Astrocyte (in vitro differentiated cells and primary cell): ENCODE measurements around the gene LRCH1. TPM values are rescaled to one million over a fixed set of nuclear protein-coding genes. Genes with fewer than 3 reads are reported as not detected.

ENCODE experiments used
- DNase-seq: peaks from one replicate; pipeline ENCODE4 v3.0.0-alpha.2; 2010; ENCODE audit warnings: low read depth
- FAIRE-seq: peaks from 2 replicates; lab custom pipeline; 2011; peaks lifted over from hg19 to GRCh38; lab: Jason Lieb, UNC
- H2AFZ ChIP-seq: 2 replicates; pipeline ENCODE4 v1.6.0; 2012; ENCODE audit warnings: low read depth, low read length, inconsistent platforms
- H3K27ac ChIP-seq: 2 replicates; pipeline ENCODE4 v1.5.1; 2011; ENCODE audit warnings: low read depth, low read length, inconsistent platforms
- H3K27me3 ChIP-seq: 2 replicates; pipeline ENCODE4 v1.6.0; 2011; ENCODE audit warnings: low read length, inconsistent platforms; ENCODE audit not compliant: insufficient read depth
- H3K36me3 ChIP-seq: 2 replicates; pipeline ENCODE4 v1.5.1; 2011; ENCODE audit warnings: low read length, inconsistent platforms; ENCODE audit not compliant: insufficient read depth
- H3K4me1 ChIP-seq: 2 replicates; pipeline ENCODE4 v1.5.1; 2011; ENCODE audit warnings: low read length, inconsistent platforms; ENCODE audit not compliant: insufficient read depth
- H3K4me2 ChIP-seq: 2 replicates; pipeline ENCODE4 v1.6.0; 2012; ENCODE audit warnings: low read length, inconsistent platforms
- H3K4me3 ChIP-seq: 2 replicates; pipeline ENCODE4 v1.5.1; 2011; ENCODE audit warnings: low read depth, mild to moderate bottlenecking, low read length, inconsistent platforms; ENCODE audit not compliant: insufficient read depth
- H3K79me2 ChIP-seq: 2 replicates; pipeline ENCODE4 v1.6.0; 2012; ENCODE audit warnings: mild to moderate bottlenecking, low read length, inconsistent platforms; ENCODE audit not compliant: insufficient read depth
- H3K9ac ChIP-seq: 2 replicates; pipeline ENCODE4 v1.6.0; 2012; ENCODE audit warnings: mild to moderate bottlenecking, low read length, inconsistent platforms
- H3K9me3 ChIP-seq: 2 replicates; pipeline ENCODE4 v1.5.1; 2012; ENCODE audit warnings: low read depth, mild to moderate bottlenecking, low read length, inconsistent platforms; ENCODE audit not compliant: insufficient read depth
- H4K20me1 ChIP-seq: 2 replicates; pipeline ENCODE4 v1.6.0; 2012; ENCODE audit warnings: low read length, inconsistent platforms; ENCODE audit not compliant: insufficient read depth
- H3K27ac Mint-ChIP-seq: one replicate; pipeline ENCODE4 v1.8.0; 2021; ENCODE audit warnings: mild to moderate bottlenecking, mixed read lengths; ENCODE audit not compliant: unreplicated experiment
- H3K27me3 Mint-ChIP-seq: one replicate; pipeline ENCODE4 v1.8.0; 2021; ENCODE audit warnings: low read depth, mixed read lengths; ENCODE audit not compliant: unreplicated experiment
- H3K36me3 Mint-ChIP-seq: one replicate; pipeline ENCODE4 v1.8.0; 2021; ENCODE audit warnings: low read depth, mixed read lengths; ENCODE audit not compliant: unreplicated experiment
- H3K4me1 Mint-ChIP-seq: one replicate; pipeline ENCODE4 v1.8.0; 2021; ENCODE audit warnings: low read depth, mixed read lengths; ENCODE audit not compliant: unreplicated experiment
- H3K4me3 Mint-ChIP-seq: one replicate; pipeline ENCODE4 v1.8.0; 2021; ENCODE audit warnings: mild to moderate bottlenecking, moderate library complexity, mixed read lengths; ENCODE audit not compliant: unreplicated experiment
- H3K9me3 Mint-ChIP-seq: one replicate; pipeline ENCODE4 v1.8.0; 2021; ENCODE audit warnings: mild to moderate bottlenecking, mixed read lengths; ENCODE audit not compliant: unreplicated experiment
- CTCF ChIP-seq: IDR thresholded peaks from 2 replicates; pipeline ENCODE4 v1.5.1; 2011; ENCODE audit warnings: low read depth, mild to moderate bottlenecking, inconsistent platforms, low read length, moderate library complexity; ENCODE audit not compliant: insufficient read depth
- EZH2 ChIP-seq: IDR thresholded peaks from 2 replicates; pipeline ENCODE4 v1.6.1; 2012; ENCODE audit warnings: mild to moderate bottlenecking, low read length, inconsistent platforms; ENCODE audit not compliant: insufficient read depth
- total RNA-seq: library from RNA; stranded (reverse); gene quantifications from 2 replicates; pipeline ENCODE4 v1.2.1, GENCODE V29; 2021

The LRCH1 gene
- total RNA-seq, 1 donor from 2014 or later: 17.7 TPM

DNA sequence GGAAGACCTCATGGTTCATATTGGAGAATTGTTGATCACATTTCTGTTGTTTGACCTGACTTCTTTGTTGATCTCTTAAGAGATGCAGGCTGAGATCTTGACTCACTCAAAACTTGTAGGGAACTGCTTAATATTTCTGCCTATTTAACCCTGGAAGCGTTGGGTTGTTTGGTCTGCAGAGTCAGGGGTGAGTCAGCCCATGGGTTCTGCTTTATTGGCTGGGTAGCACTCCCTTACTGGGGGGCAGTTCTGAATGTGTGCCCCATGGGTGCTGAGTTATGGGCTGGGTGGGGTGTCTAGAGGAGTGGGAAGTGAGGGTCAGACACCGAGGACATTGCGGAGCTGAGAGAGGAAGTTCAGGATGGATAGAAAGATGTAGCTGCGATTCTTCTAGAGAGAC is 87.9 kb downstream of the LRCH1 start:
- H3K79me2 ChIP-seq: peaks cover 62% of the 10 kb centered on the region
- TF ChIP-seq CTCF (no peak), EZH2 (no peak)
- H3K36me3 ChIP-seq: no peaks in the 10 kb centered on the region
- peaks cover 21% of the 10 kb centered on the region for H3K4me1 ChIP-seq
- FAIRE-seq: peak; percentile 37
- H4K20me1 ChIP-seq: peaks cover 49% of the 10 kb centered on the region
- H2AFZ ChIP-seq: no peak overlapping the region
- H3K27me3 Mint-ChIP-seq: no peaks in the 10 kb centered on the region
- no peaks in the 10 kb centered on the region for H3K9me3 ChIP-seq
- no peak for DNase-seq
- H3K4me3 ChIP-seq: peak overlapping the region; percentile 51
- peaks cover 65% of the 10 kb centered on the region for H3K4me1 Mint-ChIP-seq
- peak overlapping the region; percentile 44 for H3K27ac ChIP-seq
- peak overlapping the region; percentile 23 for H3K4me3 Mint-ChIP-seq
- H3K4me2 ChIP-seq: peak overlapping the region; percentile 79
- H3K27ac Mint-ChIP-seq: peak overlapping the region; percentile 22
- peaks cover 4% of the 10 kb centered on the region for H3K36me3 Mint-ChIP-seq
- peaks cover 3% of the 10 kb centered on the region for H3K9me3 Mint-ChIP-seq
- H3K9ac ChIP-seq: no peak overlapping the region
- H3K27me3 ChIP-seq: no peaks in the 10 kb centered on the region

- no peak for DNase-seq
- Histone ChIP-seq H3K36me3 (no peaks in the 10 kb centered on the region), H3K9ac (peak overlapping the region; percentile 44), H3K9me3 (no peaks in the 10 kb centered on the region), H3K4me3 (peak overlapping the region; percentile 51), H3K79me2 (peaks cover 63% of the 10 kb centered on the region), H3K4me2 (peak overlapping the region; percentile 79), H3K4me1 (peaks cover 21% of the 10 kb centered on the region), H3K27me3 (no peaks in the 10 kb centered on the region), H3K27ac (peak overlapping the region; percentile 44), H4K20me1 (peaks cover 46% of the 10 kb centered on the region), H2AFZ (no peak overlapping the region)
- Mint-ChIP-seq H3K4me1 (peaks cover 66% of the 10 kb centered on the region), H3K27me3 (no peaks in the 10 kb centered on the region), H3K4me3 (no peak overlapping the region), H3K9me3 (peaks cover 2% of the 10 kb centered on the region), H3K36me3 (peaks cover 4% of the 10 kb centered on the region), H3K27ac (no peak overlapping the region)
- no peak for FAIRE-seq
- TF ChIP-seq EZH2: no peak
- TF ChIP-seq CTCF: no peak
Observed at GRCh38 chr13:46641274-46642081, 88.5 kb downstream of the LRCH1 start.

DNA sequence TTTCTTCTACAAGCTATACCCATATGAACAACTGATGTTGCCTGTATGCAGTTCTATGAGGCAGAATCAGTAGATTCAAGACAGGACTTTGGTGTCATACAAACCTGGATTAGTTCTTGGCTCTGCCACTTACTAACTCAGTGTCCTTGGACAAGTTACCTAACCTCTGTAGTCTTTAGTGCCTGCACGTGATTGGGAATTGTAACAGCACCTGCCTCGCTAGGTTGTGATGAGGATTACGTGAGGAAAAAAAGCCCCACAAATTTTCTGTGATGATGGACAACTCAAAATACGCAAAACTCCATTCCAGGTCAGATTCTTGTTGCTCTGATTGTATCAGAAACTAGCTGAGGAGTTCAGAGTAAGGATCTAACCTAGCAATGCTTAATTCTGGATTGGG is 89.3 kb downstream of the LRCH1 start:
- Histone ChIP-seq H3K4me2 (peak overlapping the region; percentile 79), H3K79me2 (peaks cover 58% of the 10 kb centered on the region)
- no peak overlapping the region for H3K27ac Mint-ChIP-seq

More for the DNA sequence above, 89.3 kb downstream of the LRCH1 start:
- Mint-ChIP-seq H3K9me3 (no peaks in the 10 kb centered on the region), H3K27me3 (no peaks in the 10 kb centered on the region), H3K4me3 (no peak overlapping the region), H3K36me3 (peaks cover 4% of the 10 kb centered on the region), H3K4me1 (peaks cover 60% of the 10 kb centered on the region)
- TF ChIP-seq CTCF: no peak
- TF ChIP-seq EZH2: no peak
- Histone ChIP-seq H3K36me3 (no peaks in the 10 kb centered on the region), H2AFZ (no peak overlapping the region), H3K27me3 (no peaks in the 10 kb centered on the region), H4K20me1 (peaks cover 39% of the 10 kb centered on the region), H3K4me3 (no peak overlapping the region), H3K9ac (no peak overlapping the region), H3K27ac (peak overlapping the region; percentile 7), H3K4me1 (peaks cover 21% of the 10 kb centered on the region), H3K9me3 (no peaks in the 10 kb centered on the region)
- FAIRE-seq (no peak), DNase-seq (no peak)
